Neural cell (in vitro differentiated cells): Measurements from ENCODE around the gene PCNX1.

Source experiments
- CTCF ChIP-seq: fragments of 450-650 bp; IDR thresholded peaks from 2 replicates; pipeline ENCODE4 v1.5.1; 2014; ENCODE audit warnings: antibody characterized with exemption, mild to moderate bottlenecking, moderate library complexity; ENCODE audit not compliant: poor library complexity, severe bottlenecking
- EP300 ChIP-seq: fragments of 450-650 bp; conservative IDR thresholded peaks from 2 replicates; pipeline ENCODE4 v1.6.1; 2014; ENCODE audit warnings: antibody characterized with exemption, mild to moderate bottlenecking, moderate library complexity; ENCODE audit not compliant: poor library complexity, severe bottlenecking
- EZH2 ChIP-seq: fragments of 200-600, 300-800 bp; shearing (Covaris generic), sonication (generic); IDR thresholded peaks from 2 replicates; pipeline ENCODE4 v1.6.1; 2014; ENCODE audit warnings: antibody characterized with exemption, low read length, borderline replicate concordance, mild to moderate bottlenecking; ENCODE audit not compliant: insufficient read depth, poor library complexity, severe bottlenecking

DNA sequence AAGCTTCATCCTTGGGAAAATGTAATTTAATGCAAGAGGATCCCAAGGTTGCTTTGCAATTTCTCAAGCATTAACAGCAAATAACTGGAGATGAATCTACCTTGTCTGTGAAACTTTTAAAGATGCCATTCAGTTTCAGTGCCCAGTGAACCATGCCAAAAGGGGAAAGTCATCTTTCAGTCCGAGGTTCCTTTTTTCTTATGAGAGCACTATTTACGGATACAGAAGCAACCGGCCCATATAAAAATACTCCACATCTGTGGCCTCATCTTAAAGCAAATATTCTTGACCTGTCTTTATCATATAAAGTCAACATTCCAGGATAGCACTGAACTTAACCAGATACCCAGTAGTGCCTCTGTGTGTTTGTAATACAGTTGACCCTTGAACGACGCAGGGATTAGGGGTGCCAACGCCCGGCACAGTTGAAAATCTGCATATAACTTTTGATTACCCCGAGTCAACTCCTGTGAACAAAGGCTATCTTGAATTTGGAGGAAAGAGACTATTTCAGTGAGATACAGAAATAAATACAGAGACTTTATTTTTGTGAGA lies 209.4 kb downstream of the PCNX1 start:
- TF ChIP-seq EP300 (no peak), CTCF (no peak), EZH2 (no peak)
